Measurements from ENCODE around the gene APBA3. TPM values are rescaled to one million over a fixed set of nuclear protein-coding genes. Genes with fewer than 3 reads are reported as not detected.

APBA3 gene
- polyA plus RNA-seq, 3 donors: 9.1 to 14.7 (median 10.3) TPM

GRCh38 chr19:3707868-3708206 is 53.7 kb downstream of the APBA3 start:
- H3K27ac ChIP-seq (ENCODE audit: low read depth, low read length): no peak overlapping the region
- 80 to 85% (median 83%) methylated on average over 12 of the region's 12 CpGs for WGBS, 3 donors

- 4 to 9% (median 4%) methylated on average over 1 of the region's 1 CpG for WGBS, 3 donors
- no peak overlapping the region for H3K27ac ChIP-seq (ENCODE audit: low read depth, low read length)
These were observed 60.3 kb downstream of the APBA3 start for GRCh38 chr19:3701200-3701599.

Other genes starting within 250 kb of the APBA3 start
- under 1 TPM in 2 of 3 donors, not detected in 1; 0.13 to 0.84 TPM for gene TEKTIP1, start 222.5 kb downstream of the APBA3 start, polyA plus RNA-seq
- gene MFSD12, start 204.1 kb downstream of the APBA3 start, polyA plus RNA-seq: 10 to 100 TPM; 26.3 to 32.9 (median 31.8) TPM
- gene HMG20B, start 188.7 kb downstream of the APBA3 start, polyA plus RNA-seq: 10 to 100 TPM; 38.6 to 73.8 (median 65.1) TPM
- 1 to 10 TPM in 2 of 3 donors, under 1 TPM in 1; 0.33 to 1.7 (median 1.5) TPM for gene GIPC3, start 176.2 kb downstream of the APBA3 start, polyA plus RNA-seq
- gene TBXA2R, start 154.8 kb downstream of the APBA3 start, polyA plus RNA-seq: 1 to 10 TPM in 2 of 3 donors, under 1 TPM in 1; 0.56 to 3.7 (median 3.6) TPM
- gene CACTIN, start 134.9 kb downstream of the APBA3 start, polyA plus RNA-seq: 10 to 100 TPM; 11.6 to 16.5 (median 12.1) TPM
- gene PIP5K1C, start 61.2 kb downstream of the APBA3 start, polyA plus RNA-seq: 10 to 100 TPM in 2 of 3 donors, 1 to 10 TPM in 1; 8.7 to 18.7 (median 18.0) TPM
- gene TJP3, start 53.3 kb downstream of the APBA3 start, polyA plus RNA-seq: 1 to 10 TPM in 2 of 3 donors, under 1 TPM in 1; 0.45 to 7.4 (median 4.2) TPM
- 100 to 1,000 TPM in 2 of 3 donors, 10 to 100 TPM in 1; 89.4 to 128 (median 114) TPM for gene MRPL54, start 990 bp upstream of the APBA3 start, polyA plus RNA-seq
- not detected for gene RAX2, start 10.5 kb upstream of the APBA3 start, polyA plus RNA-seq
- gene MATK, start 24.7 kb upstream of the APBA3 start, polyA plus RNA-seq: 1 to 10 TPM in 2 of 3 donors, under 1 TPM in 1; 1.00 to 2.6 (median 2.0) TPM
- under 1 TPM in 2 of 3 donors, not detected in 1; 0.03 to 0.23 TPM for gene ZFR2, start 107.3 kb upstream of the APBA3 start, polyA plus RNA-seq
- gene ATCAY, start 119.0 kb upstream of the APBA3 start, polyA plus RNA-seq: under 1 TPM in 1 of 3 donors, not detected in 2; 0.10 TPM
- 1 to 10 TPM in 2 of 3 donors, under 1 TPM in 1; 0.15 to 2.9 (median 1.1) TPM for gene NMRK2, start 171.4 kb upstream of the APBA3 start, polyA plus RNA-seq
- gene DAPK3, start 209.4 kb upstream of the APBA3 start, polyA plus RNA-seq: 10 to 100 TPM; 46.4 to 78.1 (median 61.3) TPM
- 1,000 to 10,000 TPM; 1,566 to 2,151 (median 1,831) TPM for gene EEF2, start 223.8 kb upstream of the APBA3 start, polyA plus RNA-seq
- 10 to 100 TPM in 2 of 3 donors, 1 to 10 TPM in 1; 9.0 to 13.3 (median 10.9) TPM for gene PIAS4, start 246.0 kb upstream of the APBA3 start, polyA plus RNA-seq

Data from adipose tissue (tissue), 3 donors.